DND-41 (cell line): ENCODE data around the gene DNAH10.
A peak's percentile ranks its signal among the peaks of the same experiment; 100 is the strongest.

Experiments used
- ATAC-seq: fragments of 200-7000 bp; cut with Tn5 transposase; 3 replicates; pipeline ENCODE4 v1.9.1; 2021; ENCODE audit warnings: low read depth; ENCODE audit not compliant: insufficient read depth
- DNase-seq: peaks from one replicate; pipeline ENCODE4 v3.0.0-alpha.2; 2020
- H2AFZ ChIP-seq: 2 replicates; pipeline ENCODE4 v1.6.0; 2012; ENCODE audit warnings: low read depth, low read length
- H3K27ac ChIP-seq: 2 replicates; pipeline ENCODE4 v1.5.1; 2012; ENCODE audit warnings: low read length, inconsistent platforms
- H3K27me3 ChIP-seq: fragments of 200-600 bp; sonication (generic); 2 replicates; pipeline ENCODE4 v1.6.0; 2012; ENCODE audit warnings: low read length, mild to moderate bottlenecking, inconsistent platforms; ENCODE audit not compliant: insufficient read depth, poor library complexity
- H3K36me3 ChIP-seq: 2 replicates; pipeline ENCODE4 v1.5.1; 2012; ENCODE audit warnings: low read length, inconsistent platforms; ENCODE audit not compliant: insufficient read depth
- H3K4me1 ChIP-seq: 2 replicates; pipeline ENCODE4 v1.5.1; 2012; ENCODE audit warnings: mild to moderate bottlenecking, low read length; ENCODE audit not compliant: insufficient read depth
- H3K4me2 ChIP-seq: 2 replicates; pipeline ENCODE4 v1.6.0; 2012; ENCODE audit warnings: mild to moderate bottlenecking, moderate library complexity, low read length, inconsistent platforms; ENCODE audit not compliant: insufficient read depth
- H3K4me3 ChIP-seq, 2 experiments: fragments of 200-600 bp in 1 of 2; shearing (Covaris generic) in 1 of 2; 2 replicates each; pipeline ENCODE4 v1.5.1; 2012 to 2016; ENCODE audit warnings: inconsistent platforms in 2 of 2, low read length in 2 of 2, mild to moderate bottlenecking in 2 of 2, low read depth in 1 of 2, moderate library complexity in 1 of 2
- H3K79me2 ChIP-seq: 2 replicates; pipeline ENCODE4 v1.6.0; 2012; ENCODE audit warnings: low read length, inconsistent platforms; ENCODE audit not compliant: insufficient read depth
- H3K9ac ChIP-seq: 2 replicates; pipeline ENCODE4 v1.6.0; 2012; ENCODE audit warnings: low read depth, mild to moderate bottlenecking, inconsistent platforms, low read length, moderate library complexity
- H3K9me3 ChIP-seq: 2 replicates; pipeline ENCODE4 v1.5.1; 2012; ENCODE audit warnings: low read length, moderate library complexity, mild to moderate bottlenecking, inconsistent platforms; ENCODE audit not compliant: insufficient read depth, severe bottlenecking
- H4K20me1 ChIP-seq: 2 replicates; pipeline ENCODE4 v1.6.0; 2012; ENCODE audit warnings: low read length; ENCODE audit not compliant: insufficient read depth
- EZH2 ChIP-seq: IDR thresholded peaks from 3 replicates; pipeline ENCODE4 v1.6.1; 2012; ENCODE audit warnings: borderline replicate concordance, low read depth, mild to moderate bottlenecking, moderate library complexity, low read length, inconsistent platforms; ENCODE audit not compliant: severe bottlenecking
- TF ChIP-seq, protein P1 (sequence below): IDR thresholded peaks from 2 replicates; pipeline ENCODE4 v1.5.1; 2012; ENCODE audit warnings: borderline replicate concordance, low read length, moderate library complexity, mild to moderate bottlenecking; ENCODE audit not compliant: poor library complexity, severe bottlenecking; ENCODE audit errors: extremely low read depth

DNAH10 gene

DNA sequence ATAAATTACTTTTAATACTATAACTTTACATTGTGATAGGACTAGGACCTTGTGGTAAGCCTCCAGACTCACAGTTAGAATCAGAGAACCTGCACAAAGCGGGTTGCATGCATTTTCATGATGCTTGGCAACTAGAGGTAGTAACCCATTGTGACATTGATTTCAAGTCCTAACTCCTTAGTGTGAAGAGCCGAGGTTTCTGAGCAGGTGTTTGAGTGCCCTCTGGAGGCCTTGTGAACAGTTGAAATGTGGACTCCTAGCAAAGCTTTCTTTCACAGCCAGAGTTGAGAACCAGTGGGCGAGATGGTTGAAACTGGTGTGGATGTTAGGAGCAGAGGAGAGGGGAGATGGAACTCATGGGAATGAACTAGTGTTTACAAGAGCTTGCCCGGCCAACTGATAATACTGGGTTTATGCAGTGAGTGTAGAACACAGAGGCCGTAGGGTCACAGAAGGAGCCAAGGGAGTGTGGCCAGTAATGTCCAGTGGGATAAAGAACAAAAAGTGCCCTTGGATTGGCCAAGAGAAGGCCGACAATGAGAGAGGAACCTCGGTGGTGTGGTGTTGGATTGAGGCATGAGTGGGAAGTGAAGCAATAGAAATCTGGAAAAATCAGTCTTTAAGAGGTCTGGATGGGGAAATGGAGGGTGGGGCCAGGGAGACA lies 221.9 kb downstream of the DNAH10 start:
- TF ChIP-seq EZH2: no peak
- TF ChIP-seq, protein P1, sequence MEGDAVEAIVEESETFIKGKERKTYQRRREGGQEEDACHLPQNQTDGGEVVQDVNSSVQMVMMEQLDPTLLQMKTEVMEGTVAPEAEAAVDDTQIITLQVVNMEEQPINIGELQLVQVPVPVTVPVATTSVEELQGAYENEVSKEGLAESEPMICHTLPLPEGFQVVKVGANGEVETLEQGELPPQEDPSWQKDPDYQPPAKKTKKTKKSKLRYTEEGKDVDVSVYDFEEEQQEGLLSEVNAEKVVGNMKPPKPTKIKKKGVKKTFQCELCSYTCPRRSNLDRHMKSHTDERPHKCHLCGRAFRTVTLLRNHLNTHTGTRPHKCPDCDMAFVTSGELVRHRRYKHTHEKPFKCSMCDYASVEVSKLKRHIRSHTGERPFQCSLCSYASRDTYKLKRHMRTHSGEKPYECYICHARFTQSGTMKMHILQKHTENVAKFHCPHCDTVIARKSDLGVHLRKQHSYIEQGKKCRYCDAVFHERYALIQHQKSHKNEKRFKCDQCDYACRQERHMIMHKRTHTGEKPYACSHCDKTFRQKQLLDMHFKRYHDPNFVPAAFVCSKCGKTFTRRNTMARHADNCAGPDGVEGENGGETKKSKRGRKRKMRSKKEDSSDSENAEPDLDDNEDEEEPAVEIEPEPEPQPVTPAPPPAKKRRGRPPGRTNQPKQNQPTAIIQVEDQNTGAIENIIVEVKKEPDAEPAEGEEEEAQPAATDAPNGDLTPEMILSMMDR: peak; percentile 70
- Histone ChIP-seq H3K27ac (no peak overlapping the region), H4K20me1 (peaks cover 36% of the 10 kb centered on the region), H3K4me1 (no peaks in the 10 kb centered on the region), H3K9ac (no peak overlapping the region), H3K79me2 (peaks cover 81% of the 10 kb centered on the region), H3K27me3 (no peaks in the 10 kb centered on the region), H3K36me3 (peaks cover 35% of the 10 kb centered on the region), H3K4me3 (no peak overlapping the region), H2AFZ (no peak overlapping the region), H3K4me2 (no peak overlapping the region), H3K9me3 (no peaks in the 10 kb centered on the region)
- peak; percentile 44 for DNase-seq
- peak; percentile 85 for ATAC-seq

DNA sequence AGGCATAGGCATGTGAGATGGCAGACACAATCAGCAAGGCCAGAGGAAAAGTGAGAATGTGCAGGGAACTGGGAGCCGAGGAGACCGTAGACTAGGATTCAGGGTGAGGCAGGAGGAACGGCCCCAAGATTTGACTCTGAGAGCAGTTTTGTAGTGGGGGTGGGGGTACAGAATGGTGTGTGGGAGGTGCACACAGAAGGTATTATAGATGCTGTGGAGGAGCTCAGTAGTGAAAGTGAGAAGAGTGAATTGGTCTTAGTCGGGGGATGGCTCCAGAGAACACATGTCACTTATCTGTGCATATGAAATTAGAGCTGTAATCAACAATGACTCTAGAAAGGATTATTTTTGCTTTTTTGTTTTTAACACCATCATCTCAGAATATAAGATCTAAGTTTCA lies 222.8 kb downstream of the DNAH10 start:
- TF ChIP-seq, protein P1: no peak
- TF ChIP-seq EZH2: no peak
- H3K4me2 ChIP-seq: no peak overlapping the region
- no peaks in the 10 kb centered on the region for H3K9me3 ChIP-seq
- H3K4me3 ChIP-seq: no peak overlapping the region
- peaks cover 40% of the 10 kb centered on the region for H4K20me1 ChIP-seq
- H3K36me3 ChIP-seq: peaks cover 44% of the 10 kb centered on the region
- no peak overlapping the region for H3K9ac ChIP-seq
- H3K27me3 ChIP-seq: no peaks in the 10 kb centered on the region
- ATAC-seq (no peak), DNase-seq (no peak)
- H2AFZ ChIP-seq: no peak overlapping the region
- peaks cover 80% of the 10 kb centered on the region for H3K79me2 ChIP-seq
- H3K27ac ChIP-seq: no peak overlapping the region
- H3K4me1 ChIP-seq: no peaks in the 10 kb centered on the region
